GM13976 (cell line): ENCODE measurements around the gene CST8.

Experiments
- DNase-seq: peaks from one replicate; pipeline ENCODE4 v3.0.0; 2012; ENCODE audit warnings: low spot score
- CTCF ChIP-seq: IDR thresholded peaks from 2 replicates; pipeline ENCODE4 v1.5.1; 2012; ENCODE audit warnings: borderline replicate concordance, mild to moderate bottlenecking; ENCODE audit not compliant: insufficient read depth; ENCODE audit errors: extremely low read depth, missing control alignments, control extremely low read depth
- in situ Hi-C: fragments of 300-500 bp; cut with MboI; formaldehyde crosslinking; loops from one replicate; pipeline ENCODE4 v1.12.0; 2022; ENCODE audit warnings: low sequenced_read_pairs, mixed read lengths, inconsistent platforms; ENCODE audit not compliant: unreplicated experiment

The CST8 gene

GRCh38 chr20:23475395-23475794 is 15.5 kb upstream of the CST8 start:
- in situ Hi-C loops = no loop called here
- DNase-seq = no peak
- no peak for TF ChIP-seq CTCF

GRCh38 chr20:23476015-23476754 is 14.7 kb upstream of the CST8 start:
- in situ Hi-C loops = no loop called here
- no peak for DNase-seq
- TF ChIP-seq CTCF = no peak

GRCh38 chr20:23477223-23477622 is 13.7 kb upstream of the CST8 start:
- no peak for TF ChIP-seq CTCF
- DNase-seq = no peak
- in situ Hi-C loops = no loop called here

GRCh38 chr20:23479043-23479442 is 11.9 kb upstream of the CST8 start:
- TF ChIP-seq CTCF = no peak
- in situ Hi-C loops = no loop called here

GRCh38 chr20:23482138-23482537 is 8.8 kb upstream of the CST8 start:
- no peak for TF ChIP-seq CTCF
- DNase-seq = no peak
- in situ Hi-C loops = no loop called here

More at GRCh38 chr20:23479043-23479442, 11.9 kb upstream of the CST8 start:
- no peak for DNase-seq

- no peak for TF ChIP-seq CTCF
- DNase-seq = no peak
- in situ Hi-C loops = no loop called here
These were observed 6.8 kb upstream of the CST8 start for GRCh38 chr20:23484081-23484480.
